ENCODE results near the gene HARBI1.

Gene HARBI1

DNA sequence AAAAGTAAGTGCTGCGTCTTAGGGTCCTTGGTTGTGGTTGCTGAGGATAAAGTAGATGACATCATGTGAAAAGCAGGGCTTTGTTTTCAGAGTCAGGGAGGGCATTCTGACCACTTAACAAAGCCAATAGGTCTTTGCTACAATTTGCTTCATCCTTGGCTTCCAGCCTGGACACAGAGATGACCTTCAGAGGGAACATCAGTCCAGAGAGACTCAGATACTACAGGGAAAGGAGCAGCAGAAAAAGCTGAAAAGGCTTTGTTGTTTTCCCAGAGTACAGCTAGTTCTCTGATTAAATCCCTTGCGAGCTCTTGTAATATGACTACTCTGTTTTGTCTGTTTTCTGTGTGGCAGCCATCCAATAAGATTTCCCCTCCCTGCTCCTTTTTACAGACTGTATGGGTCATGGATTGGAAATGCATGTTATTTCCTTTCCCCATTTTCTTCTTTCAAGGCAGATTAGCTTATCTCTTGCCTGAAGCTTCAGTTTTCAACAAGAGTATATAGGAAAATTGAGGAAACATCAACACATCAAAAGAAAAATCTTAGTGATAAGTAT, 32.2 kb upstream of the HARBI1 start:
- Histone ChIP-seq H3K27ac (ENCODE audit: low read depth, low read length) (no peak overlapping the region), H3K4me3 (ENCODE audit: low read depth, low read length) (no peak overlapping the region), H3K4me1 (ENCODE audit: control insufficient read depth, insufficient read depth, low read length) (no peaks in the 10 kb centered on the region), H3K9ac (ENCODE audit: low read length) (no peak overlapping the region), H3K9me3 (ENCODE audit: control insufficient read depth, insufficient read depth, low read depth, low read length) (no peaks in the 10 kb centered on the region), H3K27me3 (ENCODE audit: control insufficient read depth, insufficient read depth, low read length) (no peaks in the 10 kb centered on the region), H3K36me3 (ENCODE audit: control insufficient read depth, insufficient read depth, low read length) (peaks cover 83% of the 10 kb centered on the region)

DNA sequence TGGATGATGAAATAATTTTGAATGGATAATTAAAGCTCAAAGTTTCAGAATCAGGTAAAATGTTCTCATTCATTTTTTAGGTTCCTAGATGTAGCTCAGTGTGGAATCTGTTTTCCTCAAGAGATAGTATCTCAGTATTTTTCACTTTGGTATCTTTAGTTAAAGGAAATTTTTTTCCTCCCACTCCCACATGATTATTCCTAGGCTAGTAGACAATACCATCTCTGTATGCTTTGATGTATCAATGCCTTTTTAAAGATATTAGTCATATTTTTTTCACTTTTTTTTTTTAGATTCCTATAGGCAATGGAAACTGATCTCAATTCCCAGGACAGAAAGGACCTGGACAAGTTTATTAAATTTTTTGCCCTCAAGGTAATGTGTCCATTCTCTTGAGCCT, 27.0 kb upstream of the HARBI1 start:
- H3K9me3 ChIP-seq (ENCODE audit: control insufficient read depth, insufficient read depth, low read depth, low read length) = 0 out of 2 replicates have a peak, but pooled peaks cover 2% of the 10 kb centered on the region
- no peak overlapping the region for H3K27ac ChIP-seq (ENCODE audit: low read depth, low read length)
- no peak overlapping the region for H3K4me3 ChIP-seq (ENCODE audit: low read depth, low read length)
- H3K4me1 ChIP-seq (ENCODE audit: control insufficient read depth, insufficient read depth, low read length) = no peaks in the 10 kb centered on the region
- no peak overlapping the region for H3K9ac ChIP-seq (ENCODE audit: low read length)
- H3K27me3 ChIP-seq (ENCODE audit: control insufficient read depth, insufficient read depth, low read length) = no peaks in the 10 kb centered on the region
- H3K36me3 ChIP-seq (ENCODE audit: control insufficient read depth, insufficient read depth, low read length) = peaks cover 38% of the 10 kb centered on the region

DNA sequence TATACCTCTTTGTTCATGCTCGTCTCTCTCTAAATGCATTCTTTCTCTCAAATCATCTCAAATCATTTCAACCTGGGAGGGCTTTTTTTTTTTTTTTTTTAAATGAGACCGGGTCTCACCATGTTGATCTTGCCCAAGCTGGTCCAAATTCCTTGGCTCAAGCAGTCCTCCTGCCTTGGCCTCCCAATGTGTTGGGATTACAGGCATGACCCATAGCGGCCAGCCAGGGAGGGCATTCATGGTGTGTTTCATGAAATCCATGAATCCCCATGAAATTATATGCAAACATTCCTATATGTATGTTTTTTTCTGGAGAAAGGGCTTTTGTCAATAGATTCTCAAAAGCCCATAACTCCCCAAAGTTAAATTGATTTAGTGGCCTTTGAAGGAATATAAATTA, 26.5 kb upstream of the HARBI1 start:
- Histone ChIP-seq H3K9me3 (ENCODE audit: control insufficient read depth, insufficient read depth, low read depth, low read length) (0 out of 2 replicates have a peak, but pooled peaks cover 2% of the 10 kb centered on the region), H3K4me1 (ENCODE audit: control insufficient read depth, insufficient read depth, low read length) (no peaks in the 10 kb centered on the region), H3K4me3 (ENCODE audit: low read depth, low read length) (no peak overlapping the region), H3K27me3 (ENCODE audit: control insufficient read depth, insufficient read depth, low read length) (no peaks in the 10 kb centered on the region), H3K36me3 (ENCODE audit: control insufficient read depth, insufficient read depth, low read length) (peaks cover 36% of the 10 kb centered on the region), H3K9ac (ENCODE audit: low read length) (no peak overlapping the region), H3K27ac (ENCODE audit: low read depth, low read length) (no peak overlapping the region)

DNA sequence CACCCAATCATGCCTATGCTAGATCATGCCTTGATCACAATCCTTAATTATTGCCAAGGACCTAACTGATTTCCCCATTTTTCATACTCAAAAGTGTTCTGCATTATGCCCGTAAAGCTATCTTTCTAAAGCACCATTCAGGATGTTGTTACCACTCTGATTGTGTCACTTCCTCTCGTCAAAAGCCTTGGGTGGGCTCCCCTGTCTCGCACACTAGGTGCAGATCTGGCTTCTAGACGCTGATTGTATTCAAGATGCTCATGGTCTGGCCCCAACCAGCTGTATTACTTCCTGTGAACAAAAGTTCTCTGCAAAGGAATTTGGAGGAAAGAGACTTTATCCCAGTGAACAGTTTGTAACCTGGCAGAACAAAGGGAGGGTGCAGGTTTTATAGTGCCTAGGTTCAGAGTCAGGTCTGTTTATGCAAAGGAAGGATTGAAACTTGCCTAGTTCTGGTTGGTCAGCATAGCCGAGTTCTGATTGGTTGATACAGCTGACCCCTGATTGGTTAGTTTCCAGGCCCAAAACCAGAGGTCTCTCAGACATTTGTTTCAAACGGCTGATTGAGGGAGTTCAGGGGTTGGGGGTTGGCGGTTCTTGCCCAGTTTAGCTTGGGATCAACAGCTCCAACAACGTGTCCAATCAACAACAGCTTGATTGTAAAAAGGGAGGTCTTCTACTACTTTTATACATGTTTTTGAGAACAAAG, 25.8 kb upstream of the HARBI1 start:
- Histone ChIP-seq H3K9me3 (ENCODE audit: control insufficient read depth, insufficient read depth, low read depth, low read length) (0 out of 2 replicates have a peak, but pooled peaks cover 2% of the 10 kb centered on the region), H3K4me3 (ENCODE audit: low read depth, low read length) (no peak overlapping the region), H3K36me3 (ENCODE audit: control insufficient read depth, insufficient read depth, low read length) (peaks cover 38% of the 10 kb centered on the region), H3K4me1 (ENCODE audit: control insufficient read depth, insufficient read depth, low read length) (no peaks in the 10 kb centered on the region), H3K27me3 (ENCODE audit: control insufficient read depth, insufficient read depth, low read length) (no peaks in the 10 kb centered on the region), H3K9ac (ENCODE audit: low read length) (no peak overlapping the region), H3K27ac (ENCODE audit: low read depth, low read length) (no peak overlapping the region)

DNA sequence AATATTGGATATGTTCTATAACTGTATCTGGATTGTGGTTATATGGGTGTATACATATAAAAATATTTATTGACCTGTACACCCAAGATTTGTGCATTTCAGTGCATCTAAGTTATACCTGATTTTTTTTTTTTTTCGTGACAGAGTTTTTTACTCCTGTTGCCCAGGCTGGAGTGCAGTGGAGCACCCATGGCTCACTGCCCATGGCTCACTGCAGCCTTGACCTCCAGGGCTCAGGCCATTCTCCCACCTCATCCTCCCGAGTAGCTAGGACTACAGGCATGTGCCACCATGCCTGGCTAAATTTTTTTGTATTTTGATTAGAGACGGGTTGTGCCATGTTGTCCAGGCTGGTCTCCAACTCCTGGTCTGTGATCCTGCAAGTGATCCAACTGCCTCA, 24.6 kb upstream of the HARBI1 start:
- H3K27ac ChIP-seq (ENCODE audit: low read depth, low read length) = no peak overlapping the region
- no peak overlapping the region for H3K9ac ChIP-seq (ENCODE audit: low read length)
- H3K36me3 ChIP-seq (ENCODE audit: control insufficient read depth, insufficient read depth, low read length) = peaks cover 27% of the 10 kb centered on the region
- H3K4me3 ChIP-seq (ENCODE audit: low read depth, low read length) = no peak overlapping the region
- no peaks in the 10 kb centered on the region for H3K4me1 ChIP-seq (ENCODE audit: control insufficient read depth, insufficient read depth, low read length)
- 0 out of 2 replicates have a peak, but pooled peaks cover 2% of the 10 kb centered on the region for H3K9me3 ChIP-seq (ENCODE audit: control insufficient read depth, insufficient read depth, low read depth, low read length)
- H3K27me3 ChIP-seq (ENCODE audit: control insufficient read depth, insufficient read depth, low read length) = no peaks in the 10 kb centered on the region

DNA sequence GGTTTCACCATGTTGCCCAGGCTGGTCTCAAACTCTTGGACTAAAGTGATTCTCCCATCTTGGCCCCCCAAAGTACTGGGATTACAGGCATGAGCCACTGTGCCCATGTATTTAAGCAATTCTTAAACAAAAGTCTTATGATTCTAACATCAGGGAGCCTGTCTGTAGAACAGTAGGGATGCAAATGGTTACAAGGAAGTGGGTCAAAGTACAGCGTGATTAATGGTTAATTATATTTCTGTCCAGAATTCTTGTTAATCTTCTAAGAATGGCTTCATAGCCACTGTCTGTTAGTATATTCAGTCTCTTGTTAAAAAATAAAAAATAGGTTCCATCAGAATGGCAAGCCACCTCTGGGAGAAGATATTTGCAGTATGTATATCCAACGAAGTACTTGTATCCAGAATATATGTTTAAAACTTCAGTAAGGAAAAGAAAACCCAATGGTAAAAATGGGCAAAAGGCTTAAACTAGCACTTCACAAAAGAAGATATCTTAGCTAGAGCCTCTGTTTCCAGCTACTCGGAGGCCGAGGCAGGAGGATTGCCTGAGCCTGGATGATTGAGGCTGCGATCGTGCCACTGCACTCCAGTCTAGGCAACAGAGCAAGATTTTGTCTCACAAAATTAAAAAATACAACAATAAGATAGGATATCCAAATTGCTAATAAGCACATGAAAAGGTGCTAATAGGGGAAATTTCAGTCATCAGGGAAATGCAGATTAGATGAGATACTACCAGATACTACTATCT, 23.2 kb upstream of the HARBI1 start:
- no peak overlapping the region for H3K4me3 ChIP-seq (ENCODE audit: low read depth, low read length)
- H3K9ac ChIP-seq (ENCODE audit: low read length) = no peak overlapping the region
- H3K27ac ChIP-seq (ENCODE audit: low read depth, low read length) = no peak overlapping the region
- 0 out of 2 replicates have a peak, but pooled peaks cover 2% of the 10 kb centered on the region for H3K9me3 ChIP-seq (ENCODE audit: control insufficient read depth, insufficient read depth, low read depth, low read length)
- H3K27me3 ChIP-seq (ENCODE audit: control insufficient read depth, insufficient read depth, low read length) = no peaks in the 10 kb centered on the region
- peaks cover 20% of the 10 kb centered on the region for H3K36me3 ChIP-seq (ENCODE audit: control insufficient read depth, insufficient read depth, low read length)
- H3K4me1 ChIP-seq (ENCODE audit: control insufficient read depth, insufficient read depth, low read length) = no peaks in the 10 kb centered on the region

DNA sequence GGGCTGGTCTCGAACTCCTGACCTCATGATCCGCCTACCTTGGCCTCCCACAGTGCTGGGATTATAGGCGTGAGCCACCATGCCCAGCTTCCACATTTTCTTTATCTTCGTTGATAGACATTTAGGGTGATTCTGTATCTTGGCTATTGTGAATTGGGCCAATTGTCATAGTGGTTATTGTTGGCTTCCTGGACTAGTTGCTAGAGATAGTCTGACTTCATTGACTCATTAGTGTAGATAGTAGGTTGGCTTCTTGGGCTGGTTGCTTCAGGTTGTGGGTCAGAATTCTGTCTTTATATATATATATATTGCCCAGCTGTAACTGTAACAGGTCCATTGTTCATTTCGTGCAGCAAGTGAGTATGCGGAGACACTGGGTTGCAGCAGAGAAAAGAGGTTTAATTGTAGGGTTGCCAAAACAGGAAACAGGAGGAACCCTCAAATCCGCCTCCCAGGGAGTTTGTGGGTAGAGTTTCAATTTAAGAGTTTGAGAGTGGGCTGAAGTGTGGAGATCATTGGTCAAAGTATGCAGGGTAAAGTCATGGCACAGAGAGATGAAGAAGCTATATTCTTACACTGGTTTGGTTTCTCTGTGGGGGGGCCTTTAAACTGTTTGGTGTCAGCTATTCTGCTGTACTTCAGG, 22.3 kb upstream of the HARBI1 start:
- H3K9ac ChIP-seq (ENCODE audit: low read length) = no peak overlapping the region
- H3K27me3 ChIP-seq (ENCODE audit: control insufficient read depth, insufficient read depth, low read length) = no peaks in the 10 kb centered on the region
- peaks cover 11% of the 10 kb centered on the region for H3K36me3 ChIP-seq (ENCODE audit: control insufficient read depth, insufficient read depth, low read length)
- no peaks in the 10 kb centered on the region for H3K4me1 ChIP-seq (ENCODE audit: control insufficient read depth, insufficient read depth, low read length)
- no peak overlapping the region for H3K27ac ChIP-seq (ENCODE audit: low read depth, low read length)
- H3K4me3 ChIP-seq (ENCODE audit: low read depth, low read length) = no peak overlapping the region
- H3K9me3 ChIP-seq (ENCODE audit: control insufficient read depth, insufficient read depth, low read depth, low read length) = 0 out of 2 replicates have a peak, but pooled peaks cover 2% of the 10 kb centered on the region

DNA sequence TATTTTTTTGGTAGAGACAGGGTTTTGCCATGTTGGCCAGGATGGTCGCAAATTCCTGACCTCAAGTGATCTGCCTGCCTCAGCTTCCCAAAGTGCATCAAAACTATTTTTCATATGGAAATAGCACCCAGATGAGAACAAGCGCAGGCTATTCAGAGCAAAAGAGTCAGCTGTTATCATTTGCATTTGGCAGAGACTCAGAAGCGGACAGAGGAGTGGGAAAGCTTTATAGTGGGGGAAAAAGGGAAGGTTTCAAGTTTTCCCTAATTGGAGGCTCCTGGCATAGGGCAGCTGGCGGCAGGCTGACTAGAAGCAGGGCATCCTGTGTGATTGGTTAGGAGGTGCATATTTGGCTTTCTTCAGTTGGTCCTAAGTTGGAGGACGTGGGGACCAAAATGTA, 20.5 kb upstream of the HARBI1 start:
- Histone ChIP-seq H3K4me3 (ENCODE audit: low read depth, low read length) (no peak overlapping the region), H3K27ac (ENCODE audit: low read depth, low read length) (no peak overlapping the region), H3K27me3 (ENCODE audit: control insufficient read depth, insufficient read depth, low read length) (no peaks in the 10 kb centered on the region), H3K4me1 (ENCODE audit: control insufficient read depth, insufficient read depth, low read length) (no peaks in the 10 kb centered on the region), H3K9me3 (ENCODE audit: control insufficient read depth, insufficient read depth, low read depth, low read length) (0 out of 2 replicates have a peak, but pooled peaks cover under 1% of the 10 kb centered on the region), H3K9ac (ENCODE audit: low read length) (no peak overlapping the region), H3K36me3 (ENCODE audit: control insufficient read depth, insufficient read depth, low read length) (peaks cover 10% of the 10 kb centered on the region)

DNA sequence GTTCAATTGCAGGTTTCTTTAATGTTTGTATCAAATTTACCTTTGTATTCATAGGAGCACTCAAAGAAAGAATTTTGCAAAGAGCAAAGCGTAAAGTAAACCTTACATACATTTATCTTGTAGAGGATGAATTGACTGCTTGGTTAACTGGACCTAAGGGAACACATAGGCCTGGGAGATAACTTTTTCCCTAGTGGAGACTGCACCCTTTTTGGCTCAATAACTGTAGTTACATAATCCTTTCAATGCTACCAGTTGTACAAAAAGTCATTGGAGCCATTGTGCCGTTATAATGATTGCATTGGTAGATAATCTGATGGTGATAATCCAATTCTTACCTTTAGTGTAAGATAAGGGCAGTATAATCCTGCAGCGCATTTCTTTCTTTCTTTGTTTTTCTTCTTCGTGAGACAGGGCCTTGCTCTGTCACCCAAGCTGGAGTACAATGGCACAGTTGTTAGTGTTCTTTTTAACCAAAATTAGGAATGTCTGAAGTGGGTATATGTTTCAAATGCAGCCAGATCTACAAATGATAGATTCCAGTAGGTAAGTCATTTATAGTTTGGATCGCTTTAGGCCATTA, 18.6 kb upstream of the HARBI1 start:
- H3K9me3 ChIP-seq (ENCODE audit: control insufficient read depth, insufficient read depth, low read depth, low read length) = no peaks in the 10 kb centered on the region

DNA sequence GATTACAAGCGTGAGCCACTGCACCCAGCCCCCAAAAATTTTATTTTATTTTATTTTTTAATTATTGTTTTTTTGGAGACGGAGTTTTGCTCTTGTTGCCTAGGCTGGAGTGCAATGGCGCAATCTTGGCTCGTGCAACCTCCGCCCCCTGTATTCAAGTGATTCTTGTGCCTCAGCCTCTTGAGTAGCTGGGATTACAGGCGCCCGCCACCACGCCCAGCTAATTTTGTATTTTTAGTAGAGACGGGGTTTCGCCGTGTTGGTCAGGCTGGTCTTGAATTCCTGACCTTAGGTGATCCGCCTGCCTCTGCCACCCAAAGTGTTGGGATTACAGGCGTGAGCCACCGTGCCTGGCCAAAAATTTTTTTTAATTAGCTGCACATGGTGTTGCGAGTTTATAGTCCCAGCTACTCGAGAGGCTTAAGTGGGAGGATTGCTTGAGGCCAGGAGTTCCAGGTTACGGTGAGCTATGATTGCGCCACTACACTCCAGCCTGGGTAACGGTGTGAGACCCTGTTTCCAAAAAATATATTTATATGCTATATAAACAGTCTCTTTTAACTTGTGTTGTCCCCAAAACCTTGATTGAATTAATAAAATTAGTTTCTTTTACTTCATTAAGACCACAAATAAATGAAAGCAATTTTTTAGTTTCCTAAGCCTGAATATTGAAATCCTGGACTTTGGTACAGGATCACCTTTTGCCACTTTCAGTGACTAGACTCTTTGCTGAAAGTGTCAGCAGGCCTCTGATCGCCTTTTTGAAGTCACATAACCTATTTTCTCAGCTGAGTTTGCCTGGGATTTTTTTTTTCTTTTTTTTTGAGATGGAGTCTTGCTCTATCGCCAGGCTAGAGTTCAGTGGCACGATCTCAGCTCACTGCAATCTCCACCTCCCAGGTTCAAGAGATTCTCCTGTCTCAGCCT, 16.5 kb upstream of the HARBI1 start:
- Histone ChIP-seq H3K27ac (ENCODE audit: low read depth, low read length) (no peak overlapping the region), H3K4me3 (ENCODE audit: low read depth, low read length) (no peak overlapping the region), H3K9me3 (ENCODE audit: control insufficient read depth, insufficient read depth, low read depth, low read length) (no peaks in the 10 kb centered on the region), H3K4me1 (ENCODE audit: control insufficient read depth, insufficient read depth, low read length) (no peaks in the 10 kb centered on the region), H3K36me3 (ENCODE audit: control insufficient read depth, insufficient read depth, low read length) (peaks cover 30% of the 10 kb centered on the region), H3K9ac (ENCODE audit: low read length) (no peak overlapping the region), H3K27me3 (ENCODE audit: control insufficient read depth, insufficient read depth, low read length) (no peaks in the 10 kb centered on the region)

More for the DNA sequence above, 18.6 kb upstream of the HARBI1 start:
- Histone ChIP-seq H3K4me3 (ENCODE audit: low read depth, low read length) (no peak overlapping the region), H3K9ac (ENCODE audit: low read length) (no peak overlapping the region), H3K4me1 (ENCODE audit: control insufficient read depth, insufficient read depth, low read length) (no peaks in the 10 kb centered on the region), H3K27ac (ENCODE audit: low read depth, low read length) (no peak overlapping the region), H3K27me3 (ENCODE audit: control insufficient read depth, insufficient read depth, low read length) (no peaks in the 10 kb centered on the region), H3K36me3 (ENCODE audit: control insufficient read depth, insufficient read depth, low read length) (peaks cover 23% of the 10 kb centered on the region)
